ENCODE data around the gene LPAR5. TPM values are rescaled to one million over a fixed set of nuclear protein-coding genes. Genes with fewer than 3 reads are reported as not detected.

The LPAR5 gene
- total RNA-seq, 1 experiment from 2014 or later, result 0.20 TPM

DNA sequence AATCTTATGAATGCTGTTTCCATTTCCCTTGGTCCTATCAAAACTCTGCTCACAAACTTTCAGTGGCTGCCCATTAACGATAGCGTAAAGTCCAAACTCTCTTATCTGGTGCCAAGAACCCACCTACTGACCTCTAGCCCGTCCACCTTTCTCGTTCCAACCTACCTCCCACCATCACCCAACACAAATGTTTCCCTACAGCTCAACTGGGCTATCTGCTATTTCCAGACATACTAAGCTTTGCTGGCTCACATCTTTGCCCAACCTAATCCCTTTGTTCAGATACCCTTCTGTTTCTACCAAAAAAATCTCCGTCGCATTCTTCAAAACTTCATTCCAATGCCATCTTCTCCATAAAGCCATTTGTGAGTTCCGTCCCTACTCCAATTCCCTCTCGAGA lies 60.1 kb downstream of the LPAR5 start:
- no peak for DNase-seq (ENCODE audit: low spot score)
- H3K9me3 Mint-ChIP-seq, result no peaks in the 10 kb centered on the region
- TF ChIP-seq, protein P1, sequence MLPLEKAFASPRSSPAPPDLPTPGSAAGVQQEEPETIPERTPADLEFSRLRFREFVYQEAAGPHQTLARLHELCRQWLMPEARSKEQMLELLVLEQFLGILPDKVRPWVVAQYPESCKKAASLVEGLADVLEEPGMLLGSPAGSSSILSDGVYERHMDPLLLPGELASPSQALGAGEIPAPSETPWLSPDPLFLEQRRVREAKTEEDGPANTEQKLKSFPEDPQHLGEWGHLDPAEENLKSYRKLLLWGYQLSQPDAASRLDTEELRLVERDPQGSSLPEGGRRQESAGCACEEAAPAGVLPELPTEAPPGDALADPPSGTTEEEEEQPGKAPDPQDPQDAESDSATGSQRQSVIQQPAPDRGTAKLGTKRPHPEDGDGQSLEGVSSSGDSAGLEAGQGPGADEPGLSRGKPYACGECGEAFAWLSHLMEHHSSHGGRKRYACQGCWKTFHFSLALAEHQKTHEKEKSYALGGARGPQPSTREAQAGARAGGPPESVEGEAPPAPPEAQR (CRISPR knock-in tag; IDR thresholded peaks at IDR 0.05), result no peak
- TF ChIP-seq, protein P2, sequence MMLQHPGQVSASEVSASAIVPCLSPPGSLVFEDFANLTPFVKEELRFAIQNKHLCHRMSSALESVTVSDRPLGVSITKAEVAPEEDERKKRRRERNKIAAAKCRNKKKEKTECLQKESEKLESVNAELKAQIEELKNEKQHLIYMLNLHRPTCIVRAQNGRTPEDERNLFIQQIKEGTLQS (CRISPR knock-in tag; conservative IDR thresholded peaks at IDR 0.05), result no peak
- TF ChIP-seq NFE2L1 (CRISPR knock-in tag; IDR thresholded peaks at IDR 0.05) (no peak), ESRRA (CRISPR knock-in tag; IDR thresholded peaks at IDR 0.05; ENCODE audit: borderline replicate concordance) (no peak), GTF2I (CRISPR knock-in tag; conservative IDR thresholded peaks at IDR 0.05) (no peak), SMAD4 (CRISPR knock-in tag; IDR thresholded peaks at IDR 0.05) (no peak)
- TF ChIP-seq, protein P3, sequence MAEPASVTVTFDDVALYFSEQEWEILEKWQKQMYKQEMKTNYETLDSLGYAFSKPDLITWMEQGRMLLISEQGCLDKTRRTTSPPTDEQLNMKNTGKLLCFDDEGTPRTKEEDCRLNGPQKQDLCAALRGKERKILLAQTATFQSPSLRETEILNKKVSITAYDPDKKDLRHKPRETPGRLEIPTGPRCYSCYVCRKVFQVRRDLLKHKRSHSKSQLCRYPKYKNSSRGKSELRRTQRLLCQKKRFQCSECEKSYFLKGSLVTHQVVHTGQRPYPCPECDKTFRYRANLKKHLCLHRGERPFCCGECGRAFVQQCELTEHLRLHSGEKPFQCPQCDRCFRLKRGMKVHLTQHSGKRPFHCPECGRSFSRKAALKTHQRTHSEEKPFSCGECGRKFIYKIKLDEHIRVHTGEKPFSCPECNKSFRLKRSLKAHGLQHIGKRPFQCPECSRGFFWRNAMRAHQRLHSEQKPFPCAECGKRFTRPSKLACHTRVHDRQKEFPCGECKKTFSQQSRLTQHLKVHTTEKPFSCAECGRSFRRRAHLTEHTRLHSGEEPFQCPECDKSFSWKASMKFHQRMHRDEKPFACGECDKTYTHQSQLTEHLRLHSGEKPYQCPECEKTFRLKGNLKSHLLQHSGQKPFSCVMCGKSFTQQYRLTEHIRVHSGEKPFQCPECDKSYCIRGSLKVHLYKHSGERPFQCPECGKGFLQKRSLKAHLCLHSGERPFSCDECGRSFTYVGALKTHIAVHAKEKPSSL (CRISPR knock-in tag; conservative IDR thresholded peaks at IDR 0.05), result no peak
- TF ChIP-seq, protein P4, sequence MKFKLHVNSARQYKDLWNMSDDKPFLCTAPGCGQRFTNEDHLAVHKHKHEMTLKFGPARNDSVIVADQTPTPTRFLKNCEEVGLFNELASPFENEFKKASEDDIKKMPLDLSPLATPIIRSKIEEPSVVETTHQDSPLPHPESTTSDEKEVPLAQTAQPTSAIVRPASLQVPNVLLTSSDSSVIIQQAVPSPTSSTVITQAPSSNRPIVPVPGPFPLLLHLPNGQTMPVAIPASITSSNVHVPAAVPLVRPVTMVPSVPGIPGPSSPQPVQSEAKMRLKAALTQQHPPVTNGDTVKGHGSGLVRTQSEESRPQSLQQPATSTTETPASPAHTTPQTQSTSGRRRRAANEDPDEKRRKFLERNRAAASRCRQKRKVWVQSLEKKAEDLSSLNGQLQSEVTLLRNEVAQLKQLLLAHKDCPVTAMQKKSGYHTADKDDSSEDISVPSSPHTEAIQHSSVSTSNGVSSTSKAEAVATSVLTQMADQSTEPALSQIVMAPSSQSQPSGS (CRISPR knock-in tag; IDR thresholded peaks at IDR 0.05; ENCODE audit: borderline replicate concordance, low read depth), result no peak
- no peaks in the 10 kb centered on the region for H3K4me1 Mint-ChIP-seq
- H3K4me3 Mint-ChIP-seq, result no peak overlapping the region
- CTCF ChIA-PET, result interaction anchor here (0.7 to 2.6 kb wide), 2 partner anchors 12 to 148 kb away, joined by 3 to 11 read pairs; partner anchors contain the start of gene COPS7A
- POLR2A ChIA-PET, result interaction anchor here (0.7 kb wide), 1 partner anchor 16 kb away, joined by 5 read pairs; no protein-coding TSS in a partner anchor
- ATAC-seq, result no peak
- peaks cover 75% of the 10 kb centered on the region for H3K36me3 Mint-ChIP-seq
- no peak overlapping the region for H3K27ac Mint-ChIP-seq
- no peaks in the 10 kb centered on the region for H3K27me3 Mint-ChIP-seq (ENCODE audit: low read depth)

DNA sequence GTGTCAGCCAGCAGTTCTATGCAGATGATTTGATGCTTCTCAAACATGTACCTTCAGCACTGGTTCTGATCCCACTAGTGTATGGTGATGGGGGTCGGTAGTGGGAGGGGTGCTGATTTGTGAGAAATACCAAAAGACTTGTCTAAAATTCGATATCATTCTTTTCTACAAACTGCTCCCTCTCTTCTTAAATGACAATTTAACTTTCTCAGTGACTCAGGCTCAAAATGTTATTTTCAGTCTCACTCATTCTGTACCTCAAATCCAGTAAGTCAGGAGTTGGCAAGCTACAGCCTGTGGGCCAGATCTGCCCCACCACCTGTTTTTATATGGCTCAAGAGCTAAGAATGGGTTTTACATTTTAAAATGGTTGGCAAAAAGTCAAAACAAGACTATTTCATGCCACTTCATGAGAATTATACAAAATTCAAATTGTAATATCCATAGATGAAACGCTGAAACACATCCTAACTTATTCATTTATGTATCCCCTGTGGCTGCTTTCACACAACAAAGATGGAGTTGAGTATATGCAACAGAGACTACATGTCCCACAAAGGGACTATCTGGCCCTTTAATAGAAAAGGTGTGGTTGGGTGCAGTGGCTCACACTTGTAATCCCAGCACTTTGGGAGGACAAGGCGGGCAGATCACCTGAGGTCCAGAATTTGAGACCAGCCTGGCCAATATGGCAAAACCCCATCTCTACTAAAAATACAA lies 61.0 kb downstream of the LPAR5 start:
- no peaks in the 10 kb centered on the region for H3K27me3 Mint-ChIP-seq (ENCODE audit: low read depth)
- peaks cover 79% of the 10 kb centered on the region for H3K36me3 Mint-ChIP-seq
- DNase-seq (ENCODE audit: low spot score) (no peak), ATAC-seq (no peak)
- POLR2A ChIA-PET, result no interaction called here
- H3K4me3 Mint-ChIP-seq, result no peak overlapping the region
- CTCF ChIA-PET, result interaction anchor here (0.5 kb wide), 1 partner anchor 17 kb away, joined by 4 read pairs; no protein-coding TSS in a partner anchor
- no peaks in the 10 kb centered on the region for H3K9me3 Mint-ChIP-seq
- H3K4me1 Mint-ChIP-seq, result peaks cover 6% of the 10 kb centered on the region
- no peak overlapping the region for H3K27ac Mint-ChIP-seq
- TF ChIP-seq GRHL2 (CRISPR knock-in tag; IDR thresholded peaks at IDR 0.05; ENCODE audit: insufficient replicate concordance, severe bottlenecking), result no peak
- TF ChIP-seq, protein P5, sequence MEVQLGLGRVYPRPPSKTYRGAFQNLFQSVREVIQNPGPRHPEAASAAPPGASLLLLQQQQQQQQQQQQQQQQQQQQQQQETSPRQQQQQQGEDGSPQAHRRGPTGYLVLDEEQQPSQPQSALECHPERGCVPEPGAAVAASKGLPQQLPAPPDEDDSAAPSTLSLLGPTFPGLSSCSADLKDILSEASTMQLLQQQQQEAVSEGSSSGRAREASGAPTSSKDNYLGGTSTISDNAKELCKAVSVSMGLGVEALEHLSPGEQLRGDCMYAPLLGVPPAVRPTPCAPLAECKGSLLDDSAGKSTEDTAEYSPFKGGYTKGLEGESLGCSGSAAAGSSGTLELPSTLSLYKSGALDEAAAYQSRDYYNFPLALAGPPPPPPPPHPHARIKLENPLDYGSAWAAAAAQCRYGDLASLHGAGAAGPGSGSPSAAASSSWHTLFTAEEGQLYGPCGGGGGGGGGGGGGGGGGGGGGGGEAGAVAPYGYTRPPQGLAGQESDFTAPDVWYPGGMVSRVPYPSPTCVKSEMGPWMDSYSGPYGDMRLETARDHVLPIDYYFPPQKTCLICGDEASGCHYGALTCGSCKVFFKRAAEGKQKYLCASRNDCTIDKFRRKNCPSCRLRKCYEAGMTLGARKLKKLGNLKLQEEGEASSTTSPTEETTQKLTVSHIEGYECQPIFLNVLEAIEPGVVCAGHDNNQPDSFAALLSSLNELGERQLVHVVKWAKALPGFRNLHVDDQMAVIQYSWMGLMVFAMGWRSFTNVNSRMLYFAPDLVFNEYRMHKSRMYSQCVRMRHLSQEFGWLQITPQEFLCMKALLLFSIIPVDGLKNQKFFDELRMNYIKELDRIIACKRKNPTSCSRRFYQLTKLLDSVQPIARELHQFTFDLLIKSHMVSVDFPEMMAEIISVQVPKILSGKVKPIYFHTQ (CRISPR knock-in tag; IDR thresholded peaks at IDR 0.05), result no peak
- no peak for TF ChIP-seq FOXJ3 (CRISPR knock-in tag; IDR thresholded peaks at IDR 0.05; ENCODE audit: borderline replicate concordance)
- TF ChIP-seq, protein P3 (CRISPR knock-in tag; conservative IDR thresholded peaks at IDR 0.05), result no peak
- TF ChIP-seq RORB (CRISPR knock-in tag; IDR thresholded peaks at IDR 0.05), result no peak
- TF ChIP-seq, protein P6, sequence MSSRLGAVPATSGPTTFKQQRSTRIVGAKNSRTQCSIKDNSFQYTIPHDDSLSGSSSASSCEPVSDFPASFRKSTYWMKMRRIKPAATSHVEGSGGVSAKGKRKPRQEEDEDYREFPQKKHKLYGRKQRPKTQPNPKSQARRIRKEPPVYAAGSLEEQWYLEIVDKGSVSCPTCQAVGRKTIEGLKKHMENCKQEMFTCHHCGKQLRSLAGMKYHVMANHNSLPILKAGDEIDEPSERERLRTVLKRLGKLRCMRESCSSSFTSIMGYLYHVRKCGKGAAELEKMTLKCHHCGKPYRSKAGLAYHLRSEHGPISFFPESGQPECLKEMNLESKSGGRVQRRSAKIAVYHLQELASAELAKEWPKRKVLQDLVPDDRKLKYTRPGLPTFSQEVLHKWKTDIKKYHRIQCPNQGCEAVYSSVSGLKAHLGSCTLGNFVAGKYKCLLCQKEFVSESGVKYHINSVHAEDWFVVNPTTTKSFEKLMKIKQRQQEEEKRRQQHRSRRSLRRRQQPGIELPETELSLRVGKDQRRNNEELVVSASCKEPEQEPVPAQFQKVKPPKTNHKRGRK (CRISPR knock-in tag; IDR thresholded peaks at IDR 0.05; ENCODE audit: borderline replicate concordance), result no peak
- TF ChIP-seq, protein P7, sequence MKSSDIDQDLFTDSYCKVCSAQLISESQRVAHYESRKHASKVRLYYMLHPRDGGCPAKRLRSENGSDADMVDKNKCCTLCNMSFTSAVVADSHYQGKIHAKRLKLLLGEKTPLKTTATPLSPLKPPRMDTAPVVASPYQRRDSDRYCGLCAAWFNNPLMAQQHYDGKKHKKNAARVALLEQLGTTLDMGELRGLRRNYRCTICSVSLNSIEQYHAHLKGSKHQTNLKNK (CRISPR knock-in tag; IDR thresholded peaks at IDR 0.05), result no peak
- TF ChIP-seq, protein P8, sequence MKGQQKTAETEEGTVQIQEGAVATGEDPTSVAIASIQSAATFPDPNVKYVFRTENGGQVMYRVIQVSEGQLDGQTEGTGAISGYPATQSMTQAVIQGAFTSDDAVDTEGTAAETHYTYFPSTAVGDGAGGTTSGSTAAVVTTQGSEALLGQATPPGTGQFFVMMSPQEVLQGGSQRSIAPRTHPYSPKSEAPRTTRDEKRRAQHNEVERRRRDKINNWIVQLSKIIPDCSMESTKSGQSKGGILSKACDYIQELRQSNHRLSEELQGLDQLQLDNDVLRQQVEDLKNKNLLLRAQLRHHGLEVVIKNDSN (CRISPR knock-in tag; IDR thresholded peaks at IDR 0.05), result no peak

All from WTC11 (cell line).